Measurements from ENCODE around the gene PLCB1. TPM values are rescaled to one million over a fixed set of nuclear protein-coding genes. Genes with fewer than 3 reads are reported as not detected.

The PLCB1 gene
- total RNA-seq, 2 experiments from 2014 or later, result 6.1 to 6.2 TPM

DNA sequence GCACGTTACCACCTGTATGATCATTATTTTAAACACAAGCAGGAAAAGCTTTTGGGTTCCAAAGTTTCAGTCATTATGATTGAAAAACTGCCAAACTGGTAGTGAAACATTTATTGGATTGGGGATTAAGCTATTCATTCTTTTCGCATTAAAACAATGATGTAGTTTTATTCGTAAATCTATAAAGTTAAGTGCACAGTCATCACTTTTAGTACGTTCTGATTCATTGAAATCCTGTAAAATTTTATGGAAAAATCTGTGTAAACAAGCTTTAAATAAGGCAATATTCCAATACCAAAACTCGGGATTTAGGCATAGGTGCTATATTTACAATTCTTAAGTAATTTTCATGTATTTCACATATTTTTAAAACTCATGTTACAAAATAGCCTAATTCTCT is 379.9 kb downstream of the PLCB1 start:
- Mint-ChIP-seq H3K27ac (no peak overlapping the region), H3K4me3 (no peak overlapping the region)

DNA sequence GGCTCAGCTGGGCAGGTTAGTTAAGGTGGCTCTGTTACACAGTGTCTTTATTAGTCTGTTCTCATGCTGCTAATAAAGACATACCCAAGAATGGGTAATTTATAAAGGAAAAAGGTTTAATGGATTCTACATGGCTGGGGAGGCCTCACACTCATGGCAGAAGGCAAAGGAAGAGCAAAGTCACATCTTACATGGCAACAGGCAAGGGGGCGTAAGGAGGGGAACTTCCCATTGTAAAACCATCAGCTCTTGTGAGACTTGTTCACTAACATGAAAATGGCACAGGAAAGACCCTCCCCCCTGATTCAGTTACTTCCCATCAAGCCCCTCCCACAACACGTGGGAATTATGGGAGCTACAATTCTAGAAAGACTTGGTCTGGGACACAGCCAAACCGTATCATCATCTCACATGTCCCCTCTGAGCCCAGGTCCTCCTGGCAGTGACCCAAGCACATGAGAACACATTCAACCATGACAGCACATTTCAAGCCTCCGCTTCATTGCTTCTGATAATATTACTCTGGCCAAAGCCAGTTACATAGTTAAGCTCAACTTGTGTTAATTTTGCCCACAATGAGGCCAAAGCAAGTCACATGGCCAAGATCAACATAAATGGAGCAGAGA is 383.9 kb downstream of the PLCB1 start:
- POLR2A ChIA-PET, result no interaction called here

More for the DNA sequence above, 379.9 kb downstream of the PLCB1 start:
- ATAC-seq (ENCODE audit: low read depth), result no peak
- POLR2A ChIA-PET, result no interaction called here
- Mint-ChIP-seq H3K4me1 (no peaks in the 10 kb centered on the region), H3K36me3 (no peaks in the 10 kb centered on the region), H3K27me3 (no peaks in the 10 kb centered on the region), H3K9me3 (peaks cover 2% of the 10 kb centered on the region)
- DNase-seq, result no peak

DNA sequence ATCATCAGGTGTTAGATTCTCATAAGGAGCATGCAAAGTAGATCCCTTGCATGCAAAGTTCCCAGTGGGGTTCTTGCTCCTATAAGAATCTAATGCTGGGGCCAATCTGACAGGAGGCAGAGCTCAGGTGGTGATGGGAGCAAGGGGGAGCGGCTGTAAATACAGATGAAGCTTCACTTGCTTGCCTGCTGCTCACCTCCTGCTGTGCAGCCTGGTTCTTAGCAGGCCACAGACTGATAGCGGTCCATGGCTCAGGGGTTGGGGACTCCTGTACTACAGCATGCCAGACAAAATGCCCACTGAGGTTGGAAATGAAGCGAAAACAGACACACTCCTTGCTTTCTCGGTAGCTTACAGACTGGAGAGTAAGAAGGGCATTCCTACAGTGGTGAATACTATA is 386.8 kb downstream of the PLCB1 start:
- Mint-ChIP-seq H3K4me1 (peaks cover 3% of the 10 kb centered on the region), H3K9me3 (peaks cover 1% of the 10 kb centered on the region), H3K27ac (no peak overlapping the region), H3K36me3 (no peaks in the 10 kb centered on the region), H3K4me3 (no peak overlapping the region), H3K27me3 (no peaks in the 10 kb centered on the region)
- DNase-seq (no peak), ATAC-seq (ENCODE audit: low read depth) (no peak)
- POLR2A ChIA-PET, result no interaction called here

More for the DNA sequence above, 383.9 kb downstream of the PLCB1 start:
- Mint-ChIP-seq H3K9me3 (peaks cover 2% of the 10 kb centered on the region), H3K4me1 (peaks cover 3% of the 10 kb centered on the region), H3K27ac (no peak overlapping the region), H3K36me3 (no peaks in the 10 kb centered on the region), H3K27me3 (no peaks in the 10 kb centered on the region), H3K4me3 (no peak overlapping the region)
- ATAC-seq (ENCODE audit: low read depth), result no peak
- no peak for DNase-seq

DNA sequence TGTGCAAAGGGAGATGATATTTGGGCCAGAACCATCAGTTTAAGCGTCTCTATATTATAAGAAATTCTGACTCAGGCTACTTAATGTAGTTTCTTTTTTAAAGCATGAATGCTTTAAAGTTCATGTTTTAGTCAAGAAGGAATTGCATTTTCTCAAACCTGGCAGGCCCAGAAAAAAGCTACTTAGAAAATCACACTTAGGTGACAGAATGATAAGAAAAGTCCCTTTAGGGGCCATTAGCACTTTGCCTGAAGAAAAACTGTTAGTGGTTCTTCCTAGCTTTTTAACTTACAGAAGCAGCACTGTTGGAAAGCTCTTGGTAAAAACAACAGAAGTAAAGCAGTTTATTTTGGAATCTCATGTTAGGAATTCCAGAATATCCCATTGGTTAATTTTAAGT is 387.8 kb downstream of the PLCB1 start:
- ATAC-seq (ENCODE audit: low read depth) (no peak), DNase-seq (no peak)
- POLR2A ChIA-PET, result no interaction called here
- peaks cover 1% of the 10 kb centered on the region for H3K9me3 Mint-ChIP-seq
- no peaks in the 10 kb centered on the region for H3K36me3 Mint-ChIP-seq
- peaks cover 3% of the 10 kb centered on the region for H3K4me1 Mint-ChIP-seq
- no peaks in the 10 kb centered on the region for H3K27me3 Mint-ChIP-seq
- H3K4me3 Mint-ChIP-seq, result no peak overlapping the region
- H3K27ac Mint-ChIP-seq, result no peak overlapping the region

DNA sequence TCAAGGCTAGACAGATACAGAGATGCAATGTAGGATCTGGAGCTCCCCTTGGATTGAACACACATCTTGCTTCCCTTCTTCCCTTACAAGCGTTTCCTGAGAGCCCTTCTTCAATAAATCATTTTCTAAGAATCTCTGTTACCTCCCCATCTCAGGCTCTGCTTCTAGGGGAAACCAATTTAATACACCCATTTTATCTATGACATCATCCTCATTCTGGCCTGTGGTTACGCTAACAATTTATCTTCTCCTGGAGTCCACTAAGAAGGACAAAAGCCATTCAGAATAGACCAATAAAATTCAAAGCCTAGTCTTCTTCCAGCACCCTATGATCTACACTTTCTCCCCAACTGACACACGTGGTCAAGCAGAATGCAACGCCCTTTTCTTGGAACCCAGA is 390.1 kb downstream of the PLCB1 start:
- no peak overlapping the region for H3K27ac Mint-ChIP-seq

DNA sequence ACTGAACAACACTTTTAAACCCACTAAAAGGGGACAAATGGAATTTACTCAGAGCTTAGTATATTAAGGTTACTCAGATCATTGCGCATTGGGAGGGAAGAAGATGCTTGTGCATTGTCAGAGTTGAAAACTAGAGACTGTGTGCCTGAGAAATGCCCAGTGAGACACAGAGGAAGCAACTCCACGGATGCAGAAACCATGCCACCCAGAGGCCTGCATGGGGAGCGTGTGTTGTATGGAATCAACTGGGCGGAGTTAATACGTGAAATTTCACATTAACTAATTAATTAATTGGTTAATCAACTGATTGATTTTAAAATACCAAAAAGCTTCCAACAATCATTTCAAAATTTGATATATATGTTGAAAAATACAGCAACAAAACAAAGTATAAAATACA is 391.6 kb downstream of the PLCB1 start:
- Mint-ChIP-seq H3K36me3 (no peaks in the 10 kb centered on the region), H3K27me3 (no peaks in the 10 kb centered on the region), H3K27ac (no peak overlapping the region), H3K9me3 (no peaks in the 10 kb centered on the region), H3K4me3 (no peak overlapping the region), H3K4me1 (peaks cover 3% of the 10 kb centered on the region)
- POLR2A ChIA-PET, result no interaction called here
- ATAC-seq (ENCODE audit: low read depth) (no peak), DNase-seq (no peak)

More for the DNA sequence above, 390.1 kb downstream of the PLCB1 start:
- no peaks in the 10 kb centered on the region for H3K9me3 Mint-ChIP-seq
- DNase-seq (no peak), ATAC-seq (ENCODE audit: low read depth) (no peak)
- H3K27me3 Mint-ChIP-seq, result no peaks in the 10 kb centered on the region
- POLR2A ChIA-PET, result no interaction called here
- peaks cover 3% of the 10 kb centered on the region for H3K4me1 Mint-ChIP-seq
- H3K4me3 Mint-ChIP-seq, result no peak overlapping the region
- H3K36me3 Mint-ChIP-seq, result no peaks in the 10 kb centered on the region

DNA sequence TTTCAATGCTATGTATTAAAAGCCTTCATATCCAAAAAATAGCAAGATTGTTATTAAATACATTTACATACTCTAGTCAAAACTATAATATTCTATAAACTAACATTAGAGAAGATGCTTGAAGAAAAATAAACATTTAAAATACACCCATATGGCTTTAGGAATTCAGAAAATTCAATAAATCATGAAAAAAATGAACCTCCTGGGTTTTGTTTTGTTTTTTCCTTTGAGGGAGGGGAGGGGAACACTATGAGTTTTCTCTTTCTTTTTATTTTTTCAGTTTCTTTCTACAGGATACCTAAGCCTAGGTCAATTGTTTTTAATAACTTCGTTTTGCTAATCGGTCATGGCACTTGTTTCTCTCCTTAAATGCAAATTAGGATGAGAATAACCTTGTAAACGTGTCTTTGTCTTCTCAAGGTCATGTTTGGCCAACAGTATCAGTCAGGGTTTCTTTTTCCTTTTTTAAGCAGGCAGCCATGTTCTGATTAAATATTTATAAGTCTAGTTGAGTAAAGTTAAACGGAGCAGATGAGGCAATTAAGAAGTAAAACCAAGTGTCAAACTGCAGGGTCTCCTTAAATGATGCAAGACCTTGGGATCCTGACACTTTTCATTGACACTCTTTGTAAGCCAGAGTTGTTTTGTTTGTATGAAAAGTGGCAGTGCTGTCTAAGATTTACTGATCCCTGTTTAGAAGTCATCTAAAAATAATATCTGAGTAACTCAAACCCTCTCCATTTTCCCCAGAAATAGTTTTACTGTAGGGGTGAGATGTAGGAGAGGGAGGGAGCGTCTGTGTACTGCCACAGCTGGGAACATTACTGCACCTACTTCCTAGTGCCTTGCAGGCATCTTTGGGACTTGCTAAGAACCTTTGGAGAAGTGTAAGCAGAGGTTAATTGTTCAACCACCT is 392.3 kb downstream of the PLCB1 start:
- H3K9me3 Mint-ChIP-seq, result no peaks in the 10 kb centered on the region
- H3K4me1 Mint-ChIP-seq, result no peaks in the 10 kb centered on the region
- H3K36me3 Mint-ChIP-seq, result no peaks in the 10 kb centered on the region
- H3K4me3 Mint-ChIP-seq, result no peak overlapping the region
- ATAC-seq (ENCODE audit: low read depth), result no peak
- POLR2A ChIA-PET, result no interaction called here
- H3K27me3 Mint-ChIP-seq, result no peaks in the 10 kb centered on the region
- no peak for DNase-seq
- H3K27ac Mint-ChIP-seq, result no peak overlapping the region

DNA sequence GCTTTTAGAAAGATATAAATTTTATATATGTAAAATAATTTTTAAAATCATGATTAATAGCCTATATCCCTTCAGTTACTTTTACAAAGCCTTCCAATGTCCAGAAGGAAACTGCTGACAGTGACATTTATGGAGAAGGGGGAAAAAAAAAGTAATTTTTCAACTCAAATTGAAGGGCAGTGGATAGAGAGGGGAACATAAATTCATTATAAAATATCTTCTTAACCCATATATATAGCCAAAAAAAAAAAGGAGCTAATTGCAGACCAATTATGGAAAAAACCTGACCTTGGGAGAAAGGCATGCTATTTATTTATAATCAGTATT is 392.9 kb downstream of the PLCB1 start:
- no peaks in the 10 kb centered on the region for H3K36me3 Mint-ChIP-seq
- no peak overlapping the region for H3K27ac Mint-ChIP-seq
- no peak overlapping the region for H3K4me3 Mint-ChIP-seq
- DNase-seq (no peak), ATAC-seq (ENCODE audit: low read depth) (no peak)
- POLR2A ChIA-PET, result no interaction called here
- H3K4me1 Mint-ChIP-seq, result no peaks in the 10 kb centered on the region
- no peaks in the 10 kb centered on the region for H3K9me3 Mint-ChIP-seq
- no peaks in the 10 kb centered on the region for H3K27me3 Mint-ChIP-seq

DNA sequence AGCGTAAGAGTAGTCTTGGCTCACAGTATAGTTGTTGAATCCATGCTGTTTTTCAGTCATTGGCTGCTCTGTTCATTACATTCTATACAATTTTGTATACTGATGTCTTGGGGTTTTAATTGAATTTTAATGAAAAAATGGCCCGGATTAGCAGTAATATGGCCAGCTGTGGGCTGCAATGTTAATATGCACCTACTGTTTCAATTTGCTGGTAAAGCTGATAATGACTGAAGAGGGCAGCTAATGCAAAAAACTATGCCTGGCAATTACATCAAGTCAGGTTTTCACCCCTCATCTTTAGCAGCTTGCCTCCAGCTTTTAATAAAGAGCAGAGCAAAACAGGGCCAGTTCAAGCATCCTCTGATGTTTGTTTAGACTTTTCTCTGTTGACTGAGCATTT is 394.5 kb downstream of the PLCB1 start:
- Mint-ChIP-seq H3K9me3 (no peaks in the 10 kb centered on the region), H3K27me3 (no peaks in the 10 kb centered on the region), H3K36me3 (no peaks in the 10 kb centered on the region), H3K27ac (no peak overlapping the region), H3K4me1 (no peaks in the 10 kb centered on the region), H3K4me3 (no peak overlapping the region)
- no peak for DNase-seq
- ATAC-seq (ENCODE audit: low read depth), result no peak
- POLR2A ChIA-PET, result no interaction called here

DNA sequence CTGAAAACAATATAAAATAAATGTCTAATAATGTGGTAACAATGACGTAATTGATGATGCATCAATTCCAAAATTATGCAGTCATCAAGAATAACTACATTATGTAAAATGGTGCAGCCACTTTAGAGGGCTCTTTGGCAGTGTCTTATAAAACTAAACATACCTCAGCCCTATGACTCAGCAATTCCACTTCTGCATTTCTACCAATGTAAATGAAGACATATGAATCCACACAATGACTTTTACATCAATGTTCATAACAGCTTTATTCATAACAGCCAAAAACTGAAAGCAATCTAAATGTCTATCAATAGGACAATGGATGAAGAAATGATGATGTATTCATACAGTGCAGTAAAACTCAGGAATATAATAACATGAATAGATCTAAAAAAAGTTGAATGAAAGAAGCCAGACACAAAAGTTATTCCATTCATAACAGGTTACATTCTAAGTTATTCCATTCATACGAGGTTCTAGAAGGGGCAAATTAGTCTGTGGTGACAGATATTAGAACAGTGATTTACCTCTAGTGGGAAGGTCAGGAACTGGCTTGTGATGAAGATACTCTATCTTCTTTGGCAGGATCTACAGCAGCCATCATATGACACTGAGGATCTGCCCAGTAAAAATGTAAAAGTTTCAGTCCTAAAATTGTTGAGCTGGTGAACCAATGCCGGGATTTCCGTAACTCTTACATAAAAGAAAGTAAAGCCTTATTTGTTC is 396.1 kb downstream of the PLCB1 start:
- ATAC-seq (ENCODE audit: low read depth), result no peak
- no peak overlapping the region for H3K4me3 Mint-ChIP-seq
- POLR2A ChIA-PET, result no interaction called here

DNA sequence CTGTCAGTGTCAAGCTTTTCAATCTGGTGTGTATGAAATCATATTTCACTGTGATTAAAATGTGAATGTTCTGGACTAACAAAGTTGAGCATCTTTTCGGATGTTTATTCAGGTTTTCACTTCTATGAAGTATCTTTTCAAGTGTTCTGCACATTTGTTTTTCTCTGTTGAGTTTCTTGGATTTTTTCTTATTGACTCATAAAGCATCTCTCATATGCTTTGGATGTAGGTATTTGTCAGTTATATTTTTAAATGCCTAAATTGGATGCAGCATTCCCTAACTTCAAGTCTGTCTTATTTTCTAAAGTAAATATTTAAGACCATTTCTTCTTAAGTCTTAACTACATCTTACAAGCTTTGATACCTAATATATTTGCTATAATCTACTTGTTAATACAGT is 398.0 kb downstream of the PLCB1 start:
- Mint-ChIP-seq H3K27me3 (peaks cover 4% of the 10 kb centered on the region), H3K27ac (no peak overlapping the region), H3K9me3 (no peaks in the 10 kb centered on the region), H3K4me3 (no peak overlapping the region), H3K4me1 (no peaks in the 10 kb centered on the region), H3K36me3 (no peaks in the 10 kb centered on the region)
- POLR2A ChIA-PET, result no interaction called here
- ATAC-seq (ENCODE audit: low read depth) (no peak), DNase-seq (no peak)

More for the DNA sequence above, 396.1 kb downstream of the PLCB1 start:
- Mint-ChIP-seq H3K27ac (no peak overlapping the region), H3K36me3 (no peaks in the 10 kb centered on the region), H3K27me3 (peaks cover 4% of the 10 kb centered on the region), H3K4me1 (no peaks in the 10 kb centered on the region), H3K9me3 (no peaks in the 10 kb centered on the region)
- DNase-seq, result no peak

DNA sequence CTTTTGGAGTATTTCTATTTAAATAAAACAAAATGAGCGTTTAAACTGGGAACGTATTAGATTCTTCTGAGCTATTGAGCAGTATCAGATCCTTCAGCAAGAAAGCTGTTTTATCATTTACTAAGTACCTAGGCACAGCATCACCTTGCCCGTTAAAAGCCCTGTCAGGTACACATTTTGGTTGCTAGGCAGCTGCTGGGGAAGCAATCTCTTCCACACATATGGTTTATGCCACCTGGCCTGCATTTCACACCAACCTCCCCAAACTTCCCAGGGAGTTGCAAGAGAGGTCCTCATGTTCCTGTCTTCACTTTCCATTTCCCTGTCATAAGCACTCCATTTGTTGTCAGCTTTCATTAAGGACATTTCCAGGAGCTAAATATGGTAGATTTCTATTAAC is 400.1 kb downstream of the PLCB1 start:
- H3K36me3 Mint-ChIP-seq, result no peaks in the 10 kb centered on the region
- POLR2A ChIA-PET, result no interaction called here
- no peak overlapping the region for H3K27ac Mint-ChIP-seq
- no peak for ATAC-seq (ENCODE audit: low read depth)
- H3K4me1 Mint-ChIP-seq, result no peaks in the 10 kb centered on the region
- no peak overlapping the region for H3K4me3 Mint-ChIP-seq
- no peak for DNase-seq
- no peaks in the 10 kb centered on the region for H3K9me3 Mint-ChIP-seq
- peaks cover 4% of the 10 kb centered on the region for H3K27me3 Mint-ChIP-seq

DNA sequence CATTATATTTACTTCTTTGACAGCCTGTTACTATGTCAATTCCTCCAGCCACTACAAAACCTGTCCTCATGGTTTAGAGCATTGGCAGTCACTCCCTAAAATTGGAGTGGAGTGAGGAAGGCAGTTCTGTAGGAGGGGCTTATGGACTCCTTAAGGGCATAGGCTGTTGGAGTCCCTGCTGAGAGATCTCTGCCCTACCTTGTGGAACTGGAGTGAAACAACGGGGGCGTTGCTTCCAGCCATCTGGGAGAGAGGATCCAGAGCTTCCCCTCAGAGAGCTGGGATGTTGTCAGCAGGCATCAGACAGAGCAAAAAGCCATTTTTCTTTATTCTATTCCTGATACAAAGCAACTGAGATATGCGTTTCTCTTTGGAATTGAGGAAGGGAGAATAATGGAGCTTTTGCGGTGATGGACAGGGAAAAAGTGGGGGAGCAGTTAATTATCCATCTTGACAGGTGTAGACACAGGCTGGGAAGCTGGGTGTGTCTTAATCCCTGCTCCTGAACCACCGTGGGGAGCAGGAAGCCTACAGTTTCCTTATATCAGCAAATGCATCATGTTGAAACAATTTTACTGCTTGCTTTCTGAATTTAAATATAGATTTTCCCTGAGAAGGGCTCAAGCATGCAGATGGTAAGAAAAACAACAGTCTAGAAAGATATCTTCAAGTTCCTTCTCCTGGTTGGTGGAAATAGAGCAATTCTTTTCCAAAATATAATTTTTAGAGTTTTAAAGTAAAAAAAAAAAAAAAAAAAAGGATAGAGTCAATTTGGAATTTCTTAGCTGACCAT is 402.5 kb downstream of the PLCB1 start:
- H3K27ac Mint-ChIP-seq, result no peak overlapping the region
- no peaks in the 10 kb centered on the region for H3K4me1 Mint-ChIP-seq
- POLR2A ChIA-PET, result no interaction called here

More for the DNA sequence above, 402.5 kb downstream of the PLCB1 start:
- H3K9me3 Mint-ChIP-seq, result no peaks in the 10 kb centered on the region
- no peak for ATAC-seq (ENCODE audit: low read depth)
- H3K27me3 Mint-ChIP-seq, result peaks cover 4% of the 10 kb centered on the region
- H3K4me3 Mint-ChIP-seq, result no peak overlapping the region
- no peak for DNase-seq
- H3K36me3 Mint-ChIP-seq, result no peaks in the 10 kb centered on the region

All from activated naive CD8-positive, alpha-beta T cell treated with anti-CD3 and anti-CD28 coated beads, Interleukin-2, amount 10 ng/mL, durations not matched to agents 7 days and 5 days (primary cell).